ENCODE data around the gene ZNF444.

DNA sequence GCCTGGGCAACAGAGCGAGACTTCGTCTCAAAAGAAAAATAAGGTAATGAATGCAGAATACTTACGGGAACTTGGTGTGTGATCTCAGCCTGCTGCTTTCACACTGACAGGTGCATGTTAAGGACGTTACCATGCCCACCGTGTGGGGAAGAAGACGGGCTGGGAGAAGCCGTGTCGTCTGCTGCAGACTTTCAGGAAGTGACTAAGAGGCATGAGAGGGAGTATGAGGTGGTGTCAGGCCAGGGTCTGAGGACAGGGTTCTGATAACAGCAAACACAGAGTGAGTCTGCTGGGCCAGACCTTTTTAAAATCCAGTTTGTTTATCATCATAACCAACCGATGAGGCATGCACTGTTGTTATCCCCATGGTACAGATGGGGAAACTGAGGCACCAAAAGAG, 21.2 kb downstream of the ZNF444 start:
- TF ChIP-seq, protein P1, sequence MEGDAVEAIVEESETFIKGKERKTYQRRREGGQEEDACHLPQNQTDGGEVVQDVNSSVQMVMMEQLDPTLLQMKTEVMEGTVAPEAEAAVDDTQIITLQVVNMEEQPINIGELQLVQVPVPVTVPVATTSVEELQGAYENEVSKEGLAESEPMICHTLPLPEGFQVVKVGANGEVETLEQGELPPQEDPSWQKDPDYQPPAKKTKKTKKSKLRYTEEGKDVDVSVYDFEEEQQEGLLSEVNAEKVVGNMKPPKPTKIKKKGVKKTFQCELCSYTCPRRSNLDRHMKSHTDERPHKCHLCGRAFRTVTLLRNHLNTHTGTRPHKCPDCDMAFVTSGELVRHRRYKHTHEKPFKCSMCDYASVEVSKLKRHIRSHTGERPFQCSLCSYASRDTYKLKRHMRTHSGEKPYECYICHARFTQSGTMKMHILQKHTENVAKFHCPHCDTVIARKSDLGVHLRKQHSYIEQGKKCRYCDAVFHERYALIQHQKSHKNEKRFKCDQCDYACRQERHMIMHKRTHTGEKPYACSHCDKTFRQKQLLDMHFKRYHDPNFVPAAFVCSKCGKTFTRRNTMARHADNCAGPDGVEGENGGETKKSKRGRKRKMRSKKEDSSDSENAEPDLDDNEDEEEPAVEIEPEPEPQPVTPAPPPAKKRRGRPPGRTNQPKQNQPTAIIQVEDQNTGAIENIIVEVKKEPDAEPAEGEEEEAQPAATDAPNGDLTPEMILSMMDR (IDR thresholded peaks at IDR 0.05): no peak
- no peak for TF ChIP-seq POLR2A (IDR thresholded peaks at IDR 0.05)

All from body of pancreas (tissue), 4 donors.